HG03565 (cell line): ENCODE results near the gene HIC1.
A peak's percentile ranks its signal among the peaks of the same experiment; 100 is the strongest.

Experiments
- ATAC-seq: cut with Tn5 transposase; IDR thresholded peaks from one replicate; pipeline ENCODE4 v1.9.1; 2021; ENCODE audit warnings: mild to moderate bottlenecking, moderate library complexity; ENCODE audit not compliant: unreplicated experiment

Gene HIC1

DNA sequence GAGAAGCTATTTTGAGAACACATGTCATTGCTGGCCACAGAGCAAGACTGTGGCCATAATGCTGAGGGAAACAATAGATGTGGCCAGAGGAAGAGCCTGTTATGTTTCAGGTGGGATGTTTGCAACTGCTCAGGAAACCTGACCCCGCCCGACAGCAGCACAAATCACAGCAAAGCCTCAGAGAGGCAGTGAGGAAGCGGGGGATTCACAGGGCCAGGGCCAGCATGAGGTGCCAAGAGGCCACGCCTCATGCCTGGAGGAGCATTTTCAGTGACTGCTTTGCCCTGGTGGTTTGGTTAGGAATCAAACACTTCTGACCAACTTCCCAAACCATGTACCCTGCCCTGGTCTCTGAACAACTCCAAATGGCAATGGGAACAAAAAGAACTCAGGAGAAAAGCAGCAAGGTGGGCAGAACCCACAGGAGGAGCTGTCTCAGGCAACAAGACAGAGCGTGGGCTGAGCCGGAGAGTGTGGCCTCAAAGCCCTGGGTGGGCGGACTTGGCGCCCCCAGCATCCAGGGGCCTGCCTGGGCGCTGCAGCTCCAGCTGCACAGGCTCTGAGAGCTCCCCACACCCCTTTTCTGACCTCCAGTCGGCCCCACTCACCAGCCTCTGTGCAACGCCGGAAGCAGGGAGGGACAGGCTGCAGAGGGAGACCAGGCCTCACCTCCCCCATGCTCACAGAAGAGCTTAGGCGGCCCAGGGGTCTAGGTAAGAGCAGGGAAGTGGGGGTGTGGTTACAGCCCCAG is 20.6 kb downstream of the HIC1 start:
- no peak for ATAC-seq

DNA sequence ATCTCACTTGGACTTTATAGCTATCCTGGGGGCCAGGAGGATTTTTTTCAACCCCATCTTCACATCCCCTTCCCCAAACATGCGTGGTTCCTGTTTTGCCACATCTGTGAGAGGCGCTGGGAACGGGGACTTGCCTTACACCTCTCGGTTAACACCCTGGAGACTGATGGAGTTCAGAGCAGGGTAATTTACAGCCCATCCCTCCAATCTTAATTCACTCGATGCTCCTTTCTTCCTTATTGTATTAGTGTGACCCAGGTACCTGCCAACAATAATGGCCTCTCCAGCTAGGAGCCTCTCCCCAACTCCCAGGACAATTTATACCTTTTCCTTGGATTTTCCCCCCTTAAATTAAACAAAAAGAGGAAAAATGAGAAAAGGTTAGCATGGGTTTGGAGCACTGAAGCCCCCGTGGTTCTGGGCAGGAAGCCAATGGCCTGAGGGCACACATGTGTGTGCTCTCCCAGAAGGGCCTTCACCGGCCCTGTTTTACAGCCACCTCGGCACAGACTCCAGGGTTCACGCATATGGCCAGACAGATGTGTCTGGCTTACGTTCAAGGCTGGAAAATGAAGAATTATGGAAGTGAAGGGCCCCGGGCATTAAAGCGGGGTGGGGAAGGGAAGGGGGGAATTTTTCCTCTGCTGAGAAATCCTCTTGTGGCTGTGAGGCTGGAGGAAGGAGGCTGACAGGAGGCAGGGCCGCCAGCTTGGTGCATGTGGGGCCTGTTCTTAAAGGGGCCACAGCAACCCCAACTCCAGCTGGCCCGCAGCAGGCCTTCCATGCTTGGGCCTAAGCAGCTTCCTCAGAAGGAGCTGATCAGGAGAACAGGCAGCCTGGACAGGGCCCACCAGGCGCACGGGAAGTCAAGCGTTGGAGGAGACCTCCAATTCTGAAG is 21.4 kb downstream of the HIC1 start:
- ATAC-seq = no peak

DNA sequence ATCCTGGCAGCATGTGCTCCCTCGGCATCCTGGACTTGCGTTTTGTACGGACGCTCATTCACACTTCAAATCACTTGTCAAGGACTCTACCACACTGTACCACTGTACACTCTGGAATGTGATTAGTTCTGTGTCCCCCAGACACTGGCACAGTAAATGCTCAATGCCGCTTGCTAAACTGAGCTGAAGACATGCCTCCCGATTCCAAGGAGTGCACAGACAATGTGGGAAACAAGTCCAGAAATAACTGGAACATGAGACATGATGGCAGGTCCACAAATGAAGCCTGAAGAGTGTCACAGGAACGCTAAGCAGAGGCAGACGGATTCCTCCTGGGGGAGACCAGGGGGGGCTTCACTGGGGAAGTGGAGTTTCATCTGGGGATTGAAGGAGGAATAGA is 22.1 kb downstream of the HIC1 start:
- ATAC-seq = no peak

DNA sequence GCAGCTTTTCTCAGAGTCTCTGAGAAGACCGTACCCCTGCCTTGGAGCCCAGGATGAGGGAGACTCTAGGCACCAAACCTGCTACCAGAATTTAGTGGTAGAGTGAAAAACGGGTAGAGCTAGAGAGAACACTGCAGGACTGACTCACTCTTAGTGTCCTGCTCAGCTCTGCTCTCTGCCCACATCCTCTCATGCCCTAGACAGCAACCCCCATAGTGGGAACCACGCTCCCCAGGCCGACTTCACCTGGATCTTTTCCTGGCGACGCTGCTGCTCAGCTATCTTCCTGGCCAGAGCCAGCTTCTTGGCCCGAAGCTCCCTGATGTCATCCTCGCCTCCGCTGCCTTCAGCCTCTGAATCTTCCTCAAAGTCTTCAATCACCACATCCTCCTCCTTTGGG is 26.7 kb downstream of the HIC1 start:
- no peak for ATAC-seq

DNA sequence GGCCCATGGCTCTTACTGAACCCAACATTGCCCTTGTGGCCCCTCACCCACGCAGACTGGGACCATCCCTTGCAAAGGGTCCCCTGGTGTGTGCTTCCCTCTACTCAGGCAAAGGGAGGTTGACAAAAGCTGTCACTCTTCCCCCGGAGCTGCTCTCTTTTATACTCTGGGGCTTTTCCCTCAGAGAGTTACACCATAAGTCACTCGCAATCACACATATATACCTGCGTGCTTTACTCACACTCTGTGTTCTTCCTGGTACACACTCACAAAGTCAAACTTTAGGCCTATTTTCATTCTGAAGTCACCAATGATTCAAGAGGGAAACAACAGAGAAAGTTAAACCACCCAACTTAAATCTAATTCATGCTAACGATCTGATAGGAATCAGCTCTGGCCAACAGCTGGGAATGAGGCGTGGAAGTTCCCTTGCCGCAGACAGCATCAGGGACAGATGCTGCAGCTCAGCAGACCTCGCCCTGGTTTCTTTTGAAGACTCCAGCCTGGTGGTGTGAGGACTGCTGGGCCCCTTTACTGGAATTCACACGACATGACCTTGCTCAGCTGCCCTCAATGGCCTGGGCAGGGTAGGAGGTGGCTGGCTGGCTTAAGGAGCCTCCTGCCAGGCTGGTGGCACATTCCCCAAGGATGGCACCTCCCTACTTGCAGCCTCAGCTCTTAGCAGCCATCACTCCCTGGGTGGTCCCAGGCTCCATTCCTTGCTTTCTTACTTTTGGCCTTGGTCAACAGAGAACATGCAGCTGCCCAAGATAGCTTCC is 27.3 kb downstream of the HIC1 start:
- ATAC-seq = no peak

DNA sequence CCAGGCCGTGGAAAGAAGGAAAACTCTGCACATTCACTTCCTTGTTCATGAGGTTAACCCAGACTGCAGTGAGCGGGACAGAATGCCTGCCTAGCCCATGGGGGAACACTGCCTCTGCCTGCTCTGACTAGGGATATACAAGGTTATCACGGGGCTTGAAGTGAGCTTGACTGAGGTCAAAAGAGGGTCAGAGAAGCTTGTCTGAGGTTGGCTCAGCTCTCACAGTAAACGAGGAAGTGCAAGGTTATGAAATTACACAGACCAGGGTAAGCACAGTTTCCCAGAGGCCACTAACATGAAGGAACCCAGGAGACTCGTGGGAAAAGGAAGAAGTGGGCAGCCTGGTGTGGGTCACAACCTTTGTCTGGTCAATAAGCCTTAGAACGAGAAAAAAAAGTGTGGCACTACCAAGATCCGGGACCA is 28.7 kb downstream of the HIC1 start:
- ATAC-seq = peak; percentile 42

DNA sequence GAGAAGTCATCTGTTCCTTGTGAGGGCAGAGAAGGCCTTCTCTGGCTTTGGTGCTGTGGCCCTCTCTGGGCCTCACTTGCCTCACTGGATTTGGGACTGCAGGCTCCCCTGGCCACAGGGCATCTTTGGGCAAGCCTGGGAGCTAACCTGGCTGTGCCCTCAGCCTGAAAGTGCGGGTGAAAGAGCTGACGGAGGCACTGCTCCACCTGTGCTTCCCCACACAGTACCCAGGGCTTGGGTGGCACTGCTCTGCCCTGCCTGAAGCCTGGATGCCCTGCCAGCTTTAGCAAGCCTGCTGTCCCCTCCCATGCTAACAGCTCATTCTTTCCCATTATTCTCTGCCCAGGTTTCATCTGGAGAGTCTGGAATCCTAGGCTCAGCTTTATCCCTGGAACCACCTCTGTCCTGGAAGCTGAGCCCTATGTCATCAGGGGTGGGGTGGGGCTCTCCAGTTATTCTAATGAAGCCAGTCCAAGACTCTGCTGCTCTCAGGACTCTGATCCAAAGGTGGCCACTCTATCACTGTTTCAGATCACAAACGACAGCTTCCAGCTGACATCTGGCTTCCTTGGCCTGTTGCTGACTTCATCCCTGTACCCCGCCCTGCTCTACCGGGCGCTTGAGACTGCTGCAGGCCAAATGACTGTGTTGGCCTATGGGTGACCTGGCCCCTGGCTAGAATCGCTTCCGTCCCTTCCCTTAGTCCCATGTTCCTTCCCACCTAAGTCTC is 29.3 kb downstream of the HIC1 start:
- ATAC-seq = no peak

DNA sequence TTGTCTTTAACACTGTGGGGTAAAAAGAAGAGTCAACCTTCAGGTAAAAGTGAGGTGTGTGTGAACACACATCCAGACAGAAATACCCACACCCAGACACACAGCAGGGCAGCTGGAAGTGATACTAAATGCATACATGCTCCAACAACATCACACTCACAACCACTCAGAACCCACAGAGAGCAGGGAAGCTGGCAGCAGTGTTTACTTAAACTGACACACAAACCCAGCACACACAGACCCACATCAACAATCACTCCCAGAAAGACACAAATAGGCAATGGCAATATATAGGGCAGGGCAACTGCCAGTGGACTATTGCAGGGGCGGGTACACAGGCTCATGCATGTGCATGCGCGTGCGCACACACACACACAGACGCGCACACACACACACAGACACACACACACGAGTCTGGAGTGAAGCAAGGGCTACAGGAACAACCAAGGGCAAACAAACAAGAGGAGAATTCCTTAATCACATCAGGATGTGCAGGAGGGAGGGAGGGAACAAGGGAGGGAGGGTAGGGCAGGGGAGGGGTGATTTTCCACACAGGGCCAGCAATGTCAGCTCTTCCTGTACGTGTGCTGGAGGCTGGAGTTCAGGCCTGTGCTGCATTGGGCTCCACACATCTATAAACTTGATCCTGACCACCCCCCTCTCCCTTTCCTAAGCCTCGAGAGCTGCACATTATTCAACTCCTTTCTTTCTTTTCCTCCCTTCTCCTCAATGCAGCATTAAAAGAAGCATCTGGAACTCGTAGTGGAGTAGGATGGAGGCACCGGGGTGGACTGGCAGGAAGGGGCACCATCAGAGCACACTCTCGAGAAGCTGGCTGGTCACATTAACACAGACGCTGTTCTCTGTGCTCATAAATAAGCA is 30.1 kb downstream of the HIC1 start:
- no peak for ATAC-seq

DNA sequence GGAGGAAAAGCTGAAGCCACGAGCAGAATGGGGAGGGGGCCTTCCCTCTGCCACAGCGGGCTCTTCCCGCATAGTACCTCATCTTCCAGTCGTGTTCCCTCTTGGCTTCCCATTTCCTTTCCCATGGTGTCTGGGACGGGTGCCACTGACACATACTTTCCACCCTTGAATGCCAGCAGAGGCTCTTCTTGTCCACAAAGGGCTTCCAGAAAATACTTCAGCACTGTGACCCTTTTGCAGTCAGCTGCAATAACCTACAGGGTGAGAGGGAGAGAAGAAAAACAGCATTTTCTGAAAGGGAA is 30.7 kb downstream of the HIC1 start:
- ATAC-seq = no peak

DNA sequence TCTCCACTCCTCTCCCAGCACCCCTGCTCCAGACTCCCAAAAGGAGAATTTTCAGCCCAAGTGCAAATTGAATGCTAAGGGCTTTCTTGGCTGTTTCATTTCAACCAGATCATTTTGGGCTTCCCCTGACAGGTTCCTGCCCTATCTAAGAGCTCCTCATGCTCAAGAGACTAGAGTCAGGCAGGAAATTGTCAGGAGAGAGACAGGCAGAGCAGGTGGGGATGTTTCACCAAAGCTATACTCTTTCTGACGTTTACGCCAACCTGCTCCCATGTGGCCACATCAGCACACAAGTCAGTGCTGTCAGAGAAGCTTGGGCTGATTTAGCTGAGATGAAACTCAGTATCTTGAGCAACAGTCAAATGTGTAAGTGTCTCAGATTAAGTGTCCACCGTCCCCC is 31.4 kb downstream of the HIC1 start:
- ATAC-seq = no peak

DNA sequence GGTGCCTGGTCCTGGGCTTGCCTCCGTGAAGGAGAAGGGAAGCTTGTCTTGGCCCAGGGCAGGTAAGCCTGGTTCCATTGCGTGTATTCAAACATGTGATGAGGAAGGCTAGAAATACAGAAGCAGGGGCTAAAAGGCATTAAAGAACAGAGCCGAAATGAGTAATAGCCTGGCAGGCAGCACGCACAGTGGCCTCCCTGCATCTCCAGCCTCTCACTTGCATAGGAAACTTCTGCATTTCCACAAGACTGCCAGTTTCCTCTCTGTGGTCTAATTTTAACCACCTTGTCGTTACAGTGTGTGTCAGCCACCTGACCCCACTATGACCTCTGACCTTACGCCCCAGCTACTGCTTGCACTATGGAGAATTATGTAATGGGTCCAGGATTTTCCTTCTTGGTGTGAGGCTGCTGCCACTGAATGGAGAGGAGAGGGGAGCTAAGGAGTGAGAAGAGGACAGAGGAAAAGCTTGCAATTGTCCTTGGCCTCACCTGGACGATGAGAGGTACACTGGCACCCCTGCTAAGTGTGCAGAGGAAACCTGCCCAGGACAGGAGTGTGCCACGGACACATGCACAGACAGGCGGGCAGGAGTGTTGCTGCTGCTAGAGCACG is 32.8 kb downstream of the HIC1 start:
- ATAC-seq = no peak

DNA sequence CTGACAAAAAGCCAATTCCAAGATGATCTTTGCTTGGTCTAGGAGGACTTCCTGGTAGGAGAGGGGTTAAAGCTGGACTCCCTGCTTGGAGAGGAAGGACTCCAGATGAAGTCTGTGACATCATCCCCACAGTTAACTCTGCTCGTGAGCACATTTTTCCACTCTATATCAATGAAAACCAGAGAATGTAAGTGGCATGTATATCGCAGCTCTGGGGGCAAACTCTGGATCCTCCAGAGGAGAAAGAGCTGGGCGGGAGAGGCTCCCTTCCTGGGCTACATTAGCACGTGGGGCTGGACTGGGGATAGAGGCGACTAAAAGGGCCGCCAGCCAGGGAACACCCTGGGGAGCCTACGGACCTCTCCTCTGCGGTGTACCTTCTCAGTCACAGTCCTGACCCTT is 34.1 kb downstream of the HIC1 start:
- no peak for ATAC-seq

DNA sequence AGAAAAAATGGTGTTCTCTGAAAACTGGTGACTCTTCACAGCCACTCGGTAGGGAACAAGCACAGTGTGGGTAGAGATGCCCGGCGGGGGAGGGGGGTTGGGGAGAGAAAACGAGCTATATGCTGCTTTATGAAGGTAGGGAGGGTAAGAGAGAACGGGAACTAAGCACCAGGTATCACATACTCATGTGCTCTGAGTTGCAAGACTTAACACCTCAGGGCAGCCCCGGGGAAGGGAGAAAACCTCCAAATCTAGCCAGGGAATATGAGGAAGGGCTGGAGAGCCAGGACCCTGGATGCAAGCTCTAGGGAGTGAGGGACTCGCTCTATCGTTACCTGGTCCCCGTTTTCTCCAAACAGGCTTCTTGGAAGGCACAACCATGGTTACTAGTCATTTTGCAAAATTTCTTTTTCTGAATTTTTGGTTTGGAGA is 35.3 kb downstream of the HIC1 start:
- no peak for ATAC-seq

DNA sequence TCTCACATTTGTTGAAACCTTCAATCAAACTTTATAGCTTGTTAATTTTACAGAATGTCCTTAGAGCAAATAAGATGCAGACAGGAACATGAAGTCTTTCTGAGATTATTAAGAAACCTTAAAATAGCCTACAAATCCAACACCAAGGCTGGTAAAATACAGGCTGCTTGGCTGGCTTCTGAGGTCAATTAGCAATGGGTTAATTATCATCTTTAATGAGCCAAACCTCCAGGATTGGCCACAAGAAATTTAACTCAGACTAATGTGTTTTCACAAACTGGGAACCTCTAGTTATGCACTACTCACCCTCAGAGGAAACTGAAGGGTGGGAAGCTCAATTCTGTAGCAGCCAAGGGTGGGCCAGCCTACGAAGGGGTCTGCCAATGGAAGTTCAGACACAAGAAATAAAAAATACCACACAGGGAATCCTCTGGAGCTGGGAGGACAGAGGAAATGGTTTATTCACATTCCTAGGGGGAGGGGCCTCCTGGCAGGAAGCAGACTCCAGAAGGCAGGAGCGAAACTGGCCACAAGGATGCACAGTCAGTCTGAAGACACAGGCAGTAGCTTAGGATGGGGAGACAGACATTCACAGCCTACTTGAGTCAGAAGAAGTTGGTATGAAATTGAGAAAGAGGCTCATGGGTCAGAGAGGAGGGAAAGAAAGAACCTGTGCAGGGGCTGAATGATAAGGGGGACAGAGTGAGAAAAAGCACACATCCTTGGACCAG is 36.1 kb downstream of the HIC1 start:
- ATAC-seq = no peak

DNA sequence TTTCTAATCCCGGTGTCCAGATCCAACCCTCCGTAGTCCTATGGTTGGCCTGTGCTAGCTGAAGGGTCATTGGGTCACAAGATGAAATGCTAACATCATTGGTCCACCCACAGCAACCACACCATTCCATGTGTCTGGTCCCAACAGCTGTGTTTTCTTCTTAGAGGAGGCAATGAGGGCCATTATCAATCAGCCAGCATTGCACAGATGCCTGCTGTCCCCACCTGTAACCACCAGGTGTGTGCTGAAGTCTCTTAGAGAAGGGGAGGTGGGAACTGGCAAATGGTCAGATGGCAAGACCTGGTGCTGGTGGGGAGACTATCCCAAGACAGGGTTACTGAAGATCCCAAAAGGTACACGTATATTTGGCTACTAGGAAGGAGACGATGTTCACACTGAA is 37.4 kb downstream of the HIC1 start:
- ATAC-seq = no peak

DNA sequence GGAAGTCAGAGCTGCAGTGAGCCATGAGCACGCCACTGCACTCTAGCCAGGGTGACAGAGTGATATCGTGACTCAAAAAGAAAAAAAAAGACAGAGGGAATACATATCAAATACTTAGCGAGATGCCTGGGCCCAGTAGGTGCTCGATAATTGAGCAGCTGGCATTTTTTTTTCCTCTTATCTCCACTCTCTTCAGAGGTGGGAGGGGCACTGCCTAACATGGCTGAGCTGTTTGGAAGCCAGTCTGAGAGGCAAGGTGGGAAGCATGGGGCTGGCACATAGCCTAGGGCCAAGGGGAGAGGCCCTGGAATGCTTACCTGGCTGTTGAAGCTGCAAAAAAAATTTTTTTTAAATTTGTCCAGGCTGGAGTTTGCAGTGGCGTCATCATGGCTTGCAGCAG is 38.4 kb downstream of the HIC1 start:
- no peak for ATAC-seq

DNA sequence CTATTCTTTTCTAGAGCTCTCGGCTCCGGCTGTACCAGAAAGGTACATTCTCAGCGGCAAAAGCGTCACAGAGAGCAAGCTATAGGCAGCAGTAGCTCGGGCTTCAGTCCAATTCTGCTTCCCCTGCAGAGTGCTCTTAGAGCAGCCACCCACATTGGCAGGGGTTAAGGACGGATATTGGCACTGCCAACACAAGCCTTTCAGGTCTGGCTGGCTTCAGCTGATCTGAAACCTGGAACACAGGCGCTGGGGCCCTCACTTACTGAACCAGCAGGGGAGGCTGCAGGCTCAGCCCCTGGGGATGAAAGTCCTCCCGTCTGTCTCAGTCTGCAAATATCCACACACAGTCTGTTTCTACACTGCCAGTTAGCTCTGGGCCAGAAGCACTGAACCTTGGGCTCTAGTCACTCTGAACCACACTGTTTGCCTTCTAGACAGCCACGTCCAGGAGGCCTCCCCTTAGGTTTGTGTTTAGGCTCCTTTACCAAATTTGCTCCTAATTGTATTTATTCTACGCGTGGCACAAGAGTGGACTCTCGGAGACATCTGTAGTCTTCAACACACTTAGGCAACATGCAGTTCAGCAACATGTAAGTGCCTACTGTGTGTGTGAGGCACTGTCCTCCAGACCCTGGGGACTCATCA is 40.1 kb downstream of the HIC1 start:
- ATAC-seq = no peak

DNA sequence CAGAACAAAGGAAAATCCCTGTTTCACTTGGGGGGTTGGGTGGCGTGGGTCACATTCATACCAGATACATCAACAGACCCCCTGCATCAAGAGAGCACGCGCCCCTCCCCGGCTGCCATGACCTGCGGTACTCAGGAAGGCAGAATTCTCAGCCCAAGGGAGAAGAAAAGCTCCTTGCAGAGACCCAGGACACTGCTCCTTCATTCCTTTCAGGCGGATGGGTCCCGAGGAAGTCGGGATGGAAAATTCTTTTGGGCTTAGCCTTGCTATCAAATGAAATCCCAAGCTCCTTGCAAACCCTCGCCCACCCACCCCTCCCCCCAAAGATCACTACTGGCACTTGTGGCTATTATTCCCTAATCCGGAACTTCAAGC is 40.6 kb downstream of the HIC1 start:
- no peak for ATAC-seq
